GM19468 (cell line): ENCODE data around the gene SMARCD1.

Experiments
- ATAC-seq: cut with Tn5 transposase; IDR thresholded peaks from one replicate; pipeline ENCODE4 v1.9.1; 2021; ENCODE audit warnings: mild to moderate bottlenecking, moderate library complexity, moderate number of reproducible peaks; ENCODE audit not compliant: unreplicated experiment; ENCODE audit errors: extremely low read depth

SMARCD1 gene

GRCh38 chr12:50056639-50056976 is 28.5 kb upstream of the SMARCD1 start:
- ATAC-seq = no peak

- no peak for ATAC-seq
These were observed 27.9 kb upstream of the SMARCD1 start, which contains the start of gene ASIC1 for GRCh38 chr12:50057000-50057841. TSS of gene ASIC1 (plus strand) at chr12:50057596. CDS start at chr12:50058767, 1,171 bp downstream.

- no peak for ATAC-seq
These were observed 27.1 kb upstream of the SMARCD1 start for GRCh38 chr12:50057896-50058670.

GRCh38 chr12:50058743-50059312 is 26.3 kb upstream of the SMARCD1 start:
- no peak for ATAC-seq

- no peak for ATAC-seq
These were observed 25.6 kb upstream of the SMARCD1 start for GRCh38 chr12:50059440-50060119.

GRCh38 chr12:50060120-50060468 is 25.0 kb upstream of the SMARCD1 start:
- ATAC-seq = no peak

- ATAC-seq = no peak
These were observed 24.0 kb upstream of the SMARCD1 start for GRCh38 chr12:50061171-50061570.

GRCh38 chr12:50061946-50062686 is 23.0 kb upstream of the SMARCD1 start:
- no peak for ATAC-seq

GRCh38 chr12:50062728-50063460 is 22.2 kb upstream of the SMARCD1 start:
- no peak for ATAC-seq

- no peak for ATAC-seq
These were observed 19.3 kb upstream of the SMARCD1 start for GRCh38 chr12:50065726-50066310.

GRCh38 chr12:50066402-50066801 is 18.7 kb upstream of the SMARCD1 start:
- ATAC-seq = no peak

- no peak for ATAC-seq
These were observed 16.1 kb upstream of the SMARCD1 start for GRCh38 chr12:50069069-50069468.

GRCh38 chr12:50069539-50069938 is 15.6 kb upstream of the SMARCD1 start:
- no peak for ATAC-seq

GRCh38 chr12:50070314-50071060 is 14.7 kb upstream of the SMARCD1 start:
- ATAC-seq = no peak

GRCh38 chr12:50072198-50072907 is 12.8 kb upstream of the SMARCD1 start:
- ATAC-seq = no peak

GRCh38 chr12:50073206-50073605 is 11.9 kb upstream of the SMARCD1 start:
- no peak for ATAC-seq

GRCh38 chr12:50073712-50074111 is 11.4 kb upstream of the SMARCD1 start:
- no peak for ATAC-seq
